H1 (cell line): ENCODE measurements around the gene PTPRH. TPM values are rescaled to one million over a fixed set of nuclear protein-coding genes. Genes with fewer than 3 reads are reported as not detected.
"Not testable (repeated sequence)": the region's sequence is repeated elsewhere in the genome, so short reads cannot be mapped to it uniquely, and the experiment has no call there.

Experiments used
- CTCF ChIA-PET: fragments of 300-600 bp; sonication (Branson Sonifier 250); formaldehyde crosslinking; loops from one replicate; lab custom pipeline; 2021; ENCODE audit not compliant: partially characterized antibody; lab: Charles Lee
- POLR2A ChIA-PET: fragments of 300-600 bp; sonication (Branson Sonifier 250); formaldehyde crosslinking; loops from one replicate; lab custom pipeline; 2021; ENCODE audit warnings: inconsistent platforms; ENCODE audit not compliant: partially characterized antibody; lab: Charles Lee
- DNase-seq, 2 experiments: peaks; one replicate each; pipeline versions ENCODE4 v3.0.0 to v3.0.0-alpha.2; 2010 to 2022; ENCODE audit warnings: low spot score in 2 of 2, low read depth in 1 of 2, mixed read lengths in 1 of 2
- FAIRE-seq: peaks from 2 replicates; lab custom pipeline; 2011; peaks lifted over from hg19 to GRCh38; lab: Jason Lieb, UNC
- H2AFZ ChIP-seq: 2 replicates; pipeline ENCODE4 v1.8.1; 2012; ENCODE audit warnings: low read length, inconsistent platforms
- H2AK5ac ChIP-seq: 2 replicates; pipeline ENCODE4 v1.6.1; 2013; ENCODE audit warnings: low read depth, low read length
- H2BK120ac ChIP-seq: replicated peaks from 2 replicates; pipeline ENCODE3; 2013; ENCODE audit warnings: low read depth, low read length, inconsistent platforms
- H2BK12ac ChIP-seq: 2 replicates; pipeline ENCODE4 v1.6.1; 2013; ENCODE audit warnings: low read depth, low read length
- H2BK15ac ChIP-seq: 2 replicates; pipeline ENCODE4 v1.6.1; 2013; ENCODE audit warnings: low read length
- H2BK20ac ChIP-seq: 2 replicates; pipeline ENCODE4 v1.6.1; 2013; ENCODE audit warnings: low read length
- H2BK5ac ChIP-seq: 2 replicates; pipeline ENCODE4 v1.6.1; 2013; ENCODE audit warnings: low read depth, low read length
- H3K14ac ChIP-seq: 2 replicates; pipeline ENCODE4 v1.6.1; 2013; ENCODE audit warnings: inconsistent platforms; ENCODE audit not compliant: insufficient read length
- H3K18ac ChIP-seq: 2 replicates; pipeline ENCODE4 v1.6.1; 2013; ENCODE audit warnings: low read length; ENCODE audit errors: extremely low read depth
- H3K23ac ChIP-seq: 2 replicates; pipeline ENCODE4 v1.6.1; 2013; ENCODE audit warnings: inconsistent platforms; ENCODE audit not compliant: insufficient read length
- H3K23me2 ChIP-seq: 2 replicates; pipeline ENCODE4 v1.6.1; 2013; ENCODE audit warnings: low read depth, low read length
- H3K27ac ChIP-seq: 2 replicates; pipeline ENCODE4 v1.6.1; 2011; ENCODE audit warnings: low read depth, low read length, inconsistent platforms
- H3K27me3 ChIP-seq, 4 experiments: replicated peaks in 1 of 4; 1 replicate in 1 of 4; 2 replicates in 3 of 4; pipeline versions ENCODE4 v1.6.1 to v1.8.1; 2011 to 2013; ENCODE audit warnings: low read length in 3 of 4, mild to moderate bottlenecking in 3 of 4, inconsistent platforms in 2 of 4, mixed read lengths in 2 of 4, moderate library complexity in 1 of 4; ENCODE audit not compliant: control insufficient read depth in 3 of 4, insufficient read depth in 3 of 4; ENCODE audit errors: extremely low read depth in 1 of 4
- H3K36me3 ChIP-seq, 4 experiments: 2 replicates each; pipeline versions ENCODE4 v1.6.1 to v1.8.1; 2011 to 2013; ENCODE audit warnings: mild to moderate bottlenecking in 4 of 4, low read length in 3 of 4, moderate library complexity in 2 of 4, control low read depth in 1 of 4, inconsistent platforms in 1 of 4; ENCODE audit not compliant: insufficient read depth in 4 of 4, control insufficient read depth in 2 of 4
- H3K4ac ChIP-seq: replicated peaks from 2 replicates; pipeline ENCODE3; 2013; ENCODE audit warnings: low read length, low read depth, mixed read lengths, inconsistent platforms; ENCODE audit not compliant: insufficient read length
- H3K4me1 ChIP-seq, 4 experiments: replicated peaks in 1 of 4; 1 replicate in 1 of 4; 2 replicates in 3 of 4; pipeline versions ENCODE4 v1.6.1 to v1.8.1; 2011 to 2013; ENCODE audit warnings: low read length in 3 of 4, inconsistent platforms in 2 of 4, mixed read lengths in 1 of 4; ENCODE audit not compliant: insufficient read depth in 4 of 4, control insufficient read depth in 3 of 4
- H3K4me2 ChIP-seq, 2 experiments: 2 replicates each; pipeline versions ENCODE4 v1.6.1 to v1.8.1; 2011 to 2013; ENCODE audit warnings: low read depth in 2 of 2, low read length in 2 of 2, control low read depth in 1 of 2, inconsistent platforms in 1 of 2, mild to moderate bottlenecking in 1 of 2; ENCODE audit not compliant: insufficient read depth in 1 of 2
- H3K4me3 ChIP-seq, 4 experiments: fragments of 200-600, 300-600 bp in 1 of 4; sonication (generic), shearing (Covaris generic), sonication (Bioruptor Twin) in 1 of 4; 2 replicates each; pipeline versions ENCODE4 v1.5.1 to v1.8.1; 2011 to 2016; ENCODE audit warnings: low read length in 4 of 4, low read depth in 3 of 4, control low read depth in 2 of 4, inconsistent platforms in 2 of 4, mild to moderate bottlenecking in 2 of 4, mixed read lengths in 1 of 4, moderate library complexity in 1 of 4; ENCODE audit not compliant: insufficient read depth in 2 of 4; ENCODE audit errors: extremely low read depth in 1 of 4
- H3K56ac ChIP-seq: replicated peaks from 2 replicates; pipeline ENCODE3; 2013; ENCODE audit warnings: low read depth, mild to moderate bottlenecking, mixed read lengths, low read length, inconsistent platforms; ENCODE audit not compliant: insufficient read length
- H3K79me1 ChIP-seq: 2 replicates; pipeline ENCODE4 v1.6.1; 2013; ENCODE audit warnings: low read depth, low read length, control low read depth
- H3K79me2 ChIP-seq, 2 experiments: 2 replicates each; pipeline versions ENCODE4 v1.6.1 to v1.8.1; 2012 to 2013; ENCODE audit warnings: low read length in 2 of 2, mild to moderate bottlenecking in 2 of 2, inconsistent platforms in 1 of 2; ENCODE audit not compliant: insufficient read depth in 2 of 2, control insufficient read depth in 1 of 2
- H3K9ac ChIP-seq, 4 experiments: replicated peaks in 1 of 4; 1 replicate in 1 of 4; 2 replicates in 3 of 4; pipeline versions ENCODE4 v1.6.1 to v1.8.1; 2011 to 2013; ENCODE audit warnings: low read depth in 3 of 4, low read length in 3 of 4, control low read depth in 2 of 4, mild to moderate bottlenecking in 2 of 4, moderate library complexity in 2 of 4, inconsistent platforms in 1 of 4; ENCODE audit errors: extremely low read depth in 1 of 4
- H3K9me3 ChIP-seq, 2 experiments: 2 replicates each; pipeline versions ENCODE4 v1.6.1 to v1.8.1; 2012 to 2013; ENCODE audit warnings: mild to moderate bottlenecking in 2 of 2, moderate library complexity in 2 of 2, control low read depth in 1 of 2, inconsistent platforms in 1 of 2, low read depth in 1 of 2, low read length in 1 of 2, mixed read lengths in 1 of 2; ENCODE audit not compliant: insufficient read depth in 2 of 2
- H4K20me1 ChIP-seq, 2 experiments: replicated peaks in 1 of 2; 2 replicates each; pipeline versions ENCODE3 to v1.8.1; 2011 to 2013; ENCODE audit warnings: inconsistent platforms in 2 of 2, low read length in 2 of 2, mild to moderate bottlenecking in 1 of 2; ENCODE audit not compliant: insufficient read depth in 2 of 2, control insufficient read depth in 1 of 2
- H4K5ac ChIP-seq: 2 replicates; pipeline ENCODE4 v1.6.1; 2013; ENCODE audit warnings: low read length, low read depth, mixed read lengths, inconsistent platforms; ENCODE audit not compliant: insufficient read length
- H4K8ac ChIP-seq: 2 replicates; pipeline ENCODE4 v1.8.0; 2013; ENCODE audit warnings: mild to moderate bottlenecking, moderate library complexity, low read length, inconsistent platforms; ENCODE audit not compliant: insufficient read depth; ENCODE audit errors: extremely low read depth
- H4K91ac ChIP-seq: replicated peaks from 2 replicates; pipeline ENCODE3; 2013; ENCODE audit warnings: low read length, mixed read lengths, inconsistent platforms; ENCODE audit not compliant: insufficient read length
- WGBS, 2 experiments: shearing (Covaris generic) in 1 of 2; methylation state at CpG; one replicate each; pipeline versions ENCODE4 v1.1.6 to v1.1.7; 2013 to 2015; ENCODE audit warnings: low lambda C conversion rate in 2 of 2, mixed read lengths in 2 of 2, inconsistent platforms in 1 of 2, low coverage in 1 of 2, missing lambda C conversion rate in 1 of 2; ENCODE audit not compliant: insufficient replicate concordance in 2 of 2, insufficient coverage in 1 of 2, insufficient read length in 1 of 2; ENCODE audit errors: extremely low coverage in 1 of 2, missing lambda C conversion rate in 1 of 2; 5-methylcytosine and 5-hydroxymethylcytosine counted together
- polyA plus RNA-seq, 7 experiments: library from polyadenylated mRNA; depleted of rRNA in 3 of 7; stranded (reverse) in 5 of 7; unstranded in 2 of 7; fragments of >200 nt in 5 of 7; fragments of 200-250 nt in 2 of 7; gene quantifications; 1 replicate in 5 of 7; 2 replicates in 1 of 7; 4 replicates in 1 of 7; pipeline versions ENCODE4 v1.2.1 to v1.2.3, GENCODE V29; 2011 to 2013; ENCODE audit warnings: missing spikeins in 2 of 7, mixed read lengths in 2 of 7
- total RNA-seq: library from RNA; stranded (reverse); fragmentation: NEBNext Ultra II Directional; extraction: Animal tissue kit (Norgen Biotek cat#: 25700); gene quantifications from 2 replicates; pipeline ENCODE4 v1.2.1, GENCODE V29; 2021

PTPRH gene
- total and polyA plus RNA-seq, 2 of the 8 experiments (the other 6 are each of a cell fraction or from before 2014, with no cell fraction given): 0.30 to 0.39 TPM

DNA sequence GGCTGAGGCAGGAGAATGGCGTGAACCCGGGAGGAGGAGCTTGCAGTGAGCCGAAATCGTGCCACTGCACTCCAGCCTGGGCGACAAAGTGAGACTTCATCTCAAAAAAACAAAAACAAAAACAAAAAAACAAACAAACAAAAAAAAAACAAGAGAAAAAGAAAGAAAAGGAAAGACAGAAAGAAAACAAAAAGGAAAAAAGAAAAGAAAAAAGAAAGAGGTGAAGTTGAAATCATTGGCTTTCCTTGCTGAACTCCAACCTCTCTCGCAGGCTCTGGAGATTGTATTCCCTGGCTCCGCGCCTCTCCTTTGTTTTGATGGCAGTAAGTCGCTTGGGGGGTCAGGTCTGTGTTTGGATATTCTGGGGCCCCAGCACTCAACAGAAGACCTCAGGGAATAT is 37.0 kb downstream of the PTPRH start:
- H4K91ac ChIP-seq, H3K18ac ChIP-seq, H2BK15ac ChIP-seq, H4K5ac ChIP-seq, H3K27ac ChIP-seq, H3K9ac ChIP-seq, H2BK120ac ChIP-seq, H3K9me3 ChIP-seq, H3K79me2 ChIP-seq, H2AK5ac ChIP-seq, H2BK12ac ChIP-seq, H4K20me1 ChIP-seq, DNase-seq, H3K23ac ChIP-seq, H4K8ac ChIP-seq, H3K56ac ChIP-seq, H2BK5ac ChIP-seq, H3K36me3 ChIP-seq, H3K4ac ChIP-seq, POLR2A ChIA-PET, FAIRE-seq, H3K14ac ChIP-seq, H3K79me1 ChIP-seq, H2BK20ac ChIP-seq: not testable (repeated sequence)
- Histone ChIP-seq H3K27me3 (peaks cover 2 to 56% (median 28%) of the 10 kb centered on the region in 4 experiments; a peak in 6 of 7 replicates), H3K4me1 (peaks cover 6 to 21% (median 14%) of the 10 kb centered on the region in 4 experiments), H3K23me2 (peaks cover 13% of the 10 kb centered on the region; the same call in 1 of the 2 replicates), H2AFZ (0 out of 2 replicates have a peak overlapping the region, but pooled peaks have one; percentile 13), H3K4me3 (peak overlapping the region; percentile 60 to 77 (median 73); a peak in 3 of 8 replicates), H3K4me2 (peak overlapping the region; percentile 87 to 97)
- CTCF ChIA-PET: interaction anchor here (0.6 to 1.6 kb wide), 3 partner anchors 32 to 418 kb away, joined by 3 to 4 read pairs (median 3); no protein-coding TSS in a partner anchor
- WGBS, 2 experiments: 70% methylated on average over 4 of the region's 9 CpGs; no CpG with 5 or more reads in 1 of the 2 experiments
